Heart right ventricle (tissue), 16 donors: ENCODE results near the gene AKTIP. TPM values are rescaled to one million over a fixed set of nuclear protein-coding genes. Genes with fewer than 3 reads are reported as not detected.

Source experiments
- ATAC-seq, 8 donors: fragments of 200-7000 bp; cut with Tn5 transposase; one replicate each; pipeline ENCODE4 v1.9.1; 2020; ENCODE audit warnings: mild to moderate bottlenecking in 8 of 8, moderate library complexity in 8 of 8, moderate number of reproducible peaks in 1 of 8
- DNase-seq, 2 donors: peaks; one replicate each; pipeline ENCODE4 v3.0.0-alpha.2; 2020
- H3K27ac ChIP-seq, 10 donors: fragments of 200-600 bp; sonication (generic) in 2 of 10; one replicate each; pipeline versions ENCODE4 v1.5.0 to v1.8.0; 2020 to 2022; ENCODE audit warnings: mild to moderate bottlenecking in 3 of 10
- H3K27me3 ChIP-seq, 7 donors: fragments of 200-600 bp; one replicate each; pipeline ENCODE4 v1.8.0; 2021 to 2022; ENCODE audit warnings: mild to moderate bottlenecking in 2 of 7
- H3K36me3 ChIP-seq, 9 donors: fragments of 200-600 bp; sonication (generic) in 1 of 9; one replicate each; pipeline versions ENCODE4 v1.5.0 to v1.8.0; 2020 to 2022; ENCODE audit warnings: mild to moderate bottlenecking in 2 of 9
- H3K4me1 ChIP-seq, 9 donors: fragments of 200-600 bp; sonication (generic) in 1 of 9; one replicate each; pipeline versions ENCODE4 v1.5.0 to v1.8.0; 2020 to 2022; ENCODE audit warnings: mild to moderate bottlenecking in 4 of 9
- H3K4me3 ChIP-seq, 10 donors: fragments of 200-600 bp; sonication (generic) in 2 of 10; one replicate each; pipeline versions ENCODE4 v1.5.0 to v1.8.0; 2020 to 2022; ENCODE audit warnings: mild to moderate bottlenecking in 7 of 10, moderate library complexity in 2 of 10
- H3K9me3 ChIP-seq, 11 donors: fragments of 200-600 bp in 10 of 11; sonication (generic) in 2 of 11; one replicate each; pipeline versions ENCODE4 v1.5.0 to v1.8.0; 2013 to 2022; ENCODE audit warnings: mild to moderate bottlenecking in 2 of 11, control low read depth in 1 of 11, moderate library complexity in 1 of 11
- WGBS, 2 donors: extraction: QIAGEN DNeasy Blood & Tissue Kit; methylation state at CpG; one replicate each; pipeline ENCODE4 v1.1.7; 2013; ENCODE audit warnings: inconsistent platforms in 1 of 2; 5-methylcytosine and 5-hydroxymethylcytosine counted together
- intact Hi-C, 10 donors: fragments of 100-400 bp; cut with DNase I; formaldehyde crosslinking; loops; one replicate each; pipeline versions ENCODE4 v1.11.1 to v1.14.2; 2022
- polyA plus RNA-seq, 2 donors: library from polyadenylated mRNA; stranded (reverse); fragments of 200-250 nt; gene quantifications; one replicate each; pipeline ENCODE4 v1.2.3, GENCODE V29; 2013
- total RNA-seq, 10 donors: library from RNA; stranded (reverse); fragmentation: NEBNext Ultra II Directional in 3 of 10; extraction: Animal tissue kit (Norgen Biotek cat#: 25700) in 3 of 10; gene quantifications; one replicate each; pipeline versions ENCODE4 v1.2.1 to v1.2.4, GENCODE V29; 2021 to 2023
- TF ChIP-seq, protein P1 (sequence below), 9 donors: fragments of 200-600 bp; sonication (generic) in 2 of 9; IDR thresholded peaks; one replicate each; pipeline versions ENCODE4 v1.5.0 to v1.8.0; 2021 to 2022; ENCODE audit warnings: antibody characterized with exemption in 9 of 9, mild to moderate bottlenecking in 5 of 9, moderate library complexity in 1 of 9
- donor health status: Arrhythmogenic right ventricular cardiomyopathy.
- donor health status: ischemic (EF 13 %, LVEDD 7.1; RV severe dilation, severe dysfunction).
- donor health status: healthy with polysubstance abuse.
- donor health status: DM: no; HTN: yes; CAD: no.
- donor health status: DM: no; HTN: no; CAD: no.
- donor health status: ischemic (EF 25% LVEDD 6.9; RV normal size, moderate dysfunction).
- donor health status: ischemic (EF 25% LVEDD 5.7; RV mildly dilated, moderate dysfunction).
- donor health status: healthy.
- donor health status: DM: yes; HTN: yes; CAD: no.
- donor health status: Ischemic cardiomyopathy.
- donor health status: ischemic (EF 35%, LVEDD 5.7; RV mildly dilated, moderate dysfunction).
- donor health status: nonischemic (EF 11% LVEDD 7.7; RV severe dilation, severe dysfunction).
- donor health status: DM: yes; HTN: yes; CAD: no.
- donor health status: PGD.
- donor health status: ischemic (EF 29% LVEDD 5.4; RV normal size, mild dysfunction).
- donor health status: nonischemic (EF 23%, LVEDD 6.1; RV moderate dilation, normal function).

Gene AKTIP
- total and polyA plus RNA-seq, 12 donors = 33.4 to 105 (median 75.5) TPM

- intact Hi-C loops = no loop called here
- Histone ChIP-seq H3K36me3 (no peaks in the 10 kb centered on the region), H3K27ac (no peak overlapping the region), H3K27me3 (peaks cover 0 to 14% (median 9%) of the 10 kb centered on the region in 7 donors), H3K4me1 (no peaks in the 10 kb centered on the region), H3K4me3 (no peak overlapping the region), H3K9me3 (no peaks in the 10 kb centered on the region)
- WGBS, 2 donors = 89% methylated on average over 5 of the region's 5 CpGs
- TF ChIP-seq, protein P1, sequence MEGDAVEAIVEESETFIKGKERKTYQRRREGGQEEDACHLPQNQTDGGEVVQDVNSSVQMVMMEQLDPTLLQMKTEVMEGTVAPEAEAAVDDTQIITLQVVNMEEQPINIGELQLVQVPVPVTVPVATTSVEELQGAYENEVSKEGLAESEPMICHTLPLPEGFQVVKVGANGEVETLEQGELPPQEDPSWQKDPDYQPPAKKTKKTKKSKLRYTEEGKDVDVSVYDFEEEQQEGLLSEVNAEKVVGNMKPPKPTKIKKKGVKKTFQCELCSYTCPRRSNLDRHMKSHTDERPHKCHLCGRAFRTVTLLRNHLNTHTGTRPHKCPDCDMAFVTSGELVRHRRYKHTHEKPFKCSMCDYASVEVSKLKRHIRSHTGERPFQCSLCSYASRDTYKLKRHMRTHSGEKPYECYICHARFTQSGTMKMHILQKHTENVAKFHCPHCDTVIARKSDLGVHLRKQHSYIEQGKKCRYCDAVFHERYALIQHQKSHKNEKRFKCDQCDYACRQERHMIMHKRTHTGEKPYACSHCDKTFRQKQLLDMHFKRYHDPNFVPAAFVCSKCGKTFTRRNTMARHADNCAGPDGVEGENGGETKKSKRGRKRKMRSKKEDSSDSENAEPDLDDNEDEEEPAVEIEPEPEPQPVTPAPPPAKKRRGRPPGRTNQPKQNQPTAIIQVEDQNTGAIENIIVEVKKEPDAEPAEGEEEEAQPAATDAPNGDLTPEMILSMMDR (IDR thresholded peaks at IDR 0.05) = no peak
- ATAC-seq (no peak), DNase-seq (no peak)
These were observed 34.6 kb upstream of the AKTIP start for GRCh38 chr16:53537626-53538025.

DNA sequence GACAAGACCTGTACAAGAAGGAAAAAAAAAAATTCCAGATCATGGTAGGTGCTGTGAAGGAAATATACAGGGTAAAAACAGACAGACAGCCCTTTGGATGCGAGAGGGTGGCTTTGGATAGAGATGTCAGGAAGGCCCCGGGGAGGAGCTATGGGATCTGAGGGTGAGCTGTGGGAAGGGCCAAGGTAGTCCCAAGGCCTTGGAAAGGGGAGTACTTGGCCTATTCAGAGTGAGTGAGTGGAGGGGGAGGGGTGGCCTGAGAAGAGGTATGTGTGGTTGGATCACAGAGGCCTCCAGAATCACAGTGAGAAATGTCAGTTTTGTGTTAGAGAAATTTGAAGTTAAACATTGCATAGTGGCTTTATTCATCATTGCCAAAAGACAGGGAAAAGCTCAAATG, 31.2 kb upstream of the AKTIP start:
- H3K36me3 ChIP-seq = no peaks in the 10 kb centered on the region
- H3K4me1 ChIP-seq = no peaks in the 10 kb centered on the region
- H3K27me3 ChIP-seq = no peaks in the 10 kb centered on the region
- DNase-seq (no peak), ATAC-seq (no peak)
- 86 to 87% methylated on average over 2 of the region's 2 CpGs for WGBS, 2 donors
- H3K27ac ChIP-seq = no peak overlapping the region
- intact Hi-C loops = no loop called here
- H3K9me3 ChIP-seq = peaks cover 0 to 8% (median 0%) of the 10 kb centered on the region in 11 donors
- H3K4me3 ChIP-seq = no peak overlapping the region
- TF ChIP-seq, protein P1 (IDR thresholded peaks at IDR 0.05) = no peak

DNA sequence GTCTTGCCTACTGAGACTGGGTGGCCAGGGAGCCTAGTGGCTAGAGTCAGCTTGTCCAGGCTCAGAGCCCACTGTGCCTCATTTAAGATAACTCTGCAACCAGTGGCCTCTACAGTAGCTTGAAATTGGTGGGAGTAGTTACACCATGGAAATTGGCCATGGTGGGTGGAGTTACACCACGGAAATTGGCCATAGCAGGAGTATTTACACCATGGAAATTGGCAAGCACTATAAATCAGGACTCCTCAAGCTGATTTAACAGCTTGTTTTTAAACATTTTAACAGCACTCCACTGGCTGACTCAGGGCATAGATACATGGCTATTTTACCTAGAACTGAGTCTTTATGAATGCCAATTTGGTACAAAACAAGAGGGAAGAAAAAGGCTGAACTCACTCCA, 27.7 kb upstream of the AKTIP start:
- intact Hi-C loops = no loop called here

DNA sequence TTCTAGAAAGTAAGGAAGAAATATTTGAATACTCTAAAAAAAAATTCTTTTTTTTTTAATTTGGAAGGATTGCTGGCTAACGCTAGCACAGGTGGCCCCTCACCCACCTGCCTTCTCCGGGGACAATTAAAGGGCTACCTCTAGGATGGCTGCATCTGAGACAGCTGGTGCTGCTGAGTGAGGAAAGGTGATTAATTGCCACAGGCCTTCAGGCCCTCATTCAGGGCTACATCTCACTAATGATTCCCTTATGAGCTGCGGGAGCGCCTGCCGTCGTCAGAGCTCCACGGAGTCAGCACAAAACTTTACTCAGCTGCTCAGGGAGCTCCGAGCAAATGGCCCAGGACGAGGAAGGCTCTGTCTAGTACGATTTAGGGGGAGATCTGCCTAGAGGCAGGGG, 27.0 kb upstream of the AKTIP start:
- Histone ChIP-seq H3K36me3 (no peaks in the 10 kb centered on the region), H3K9me3 (peaks cover 0 to 8% (median 0%) of the 10 kb centered on the region in 11 donors), H3K27me3 (no peaks in the 10 kb centered on the region), H3K27ac (no peak overlapping the region), H3K4me3 (no peak overlapping the region), H3K4me1 (no peaks in the 10 kb centered on the region)
- intact Hi-C loops = no loop called here
- DNase-seq = no peak
- TF ChIP-seq, protein P1 (IDR thresholded peaks at IDR 0.05) = no peak
- 82 to 83% methylated on average over 10 of the region's 10 CpGs for WGBS, 2 donors
- ATAC-seq = no peak

More for the DNA sequence above, 27.7 kb upstream of the AKTIP start:
- no peak overlapping the region for H3K27ac ChIP-seq
- no peaks in the 10 kb centered on the region for H3K36me3 ChIP-seq
- no peak for DNase-seq
- ATAC-seq = no peak
- 72 to 76% methylated on average over 1 of the region's 1 CpG for WGBS, 2 donors
- no peaks in the 10 kb centered on the region for H3K4me1 ChIP-seq
- TF ChIP-seq, protein P1 (IDR thresholded peaks at IDR 0.05) = no peak
- peaks cover 0 to 8% (median 0%) of the 10 kb centered on the region in 11 donors for H3K9me3 ChIP-seq
- H3K27me3 ChIP-seq = no peaks in the 10 kb centered on the region
- H3K4me3 ChIP-seq = no peak overlapping the region
